HepG2 (cell line): Measurements from ENCODE around the gene SESN1. TPM values are rescaled to one million over a fixed set of nuclear protein-coding genes. Genes with fewer than 3 reads are reported as not detected.

Experiments
- ATAC-seq: fragments of 200-7000 bp; cut with Tn5 transposase; 3 replicates; pipeline ENCODE4 v1.9.1; 2020; ENCODE audit warnings: mild to moderate bottlenecking, moderate library complexity
- BruUV-seq: library from RNA; stranded (reverse); fragments of 400-500 nt; replicated peaks from 2 replicates; lab custom pipeline; 2021; lab: Mats Ljungman, UMichigan
- CTCF ChIA-PET: fragments of 300-600 bp; formaldehyde crosslinking; extraction: SDS; loops from one replicate; lab custom pipeline; 2021; ENCODE audit warnings: low total read pairs, inconsistent platforms, low intra/inter-chr PET ratio; lab: Yijun Ruan, JAX
- POLR2A ChIA-PET: fragments of 350-600 bp; sonication (Branson Sonifier 250); formaldehyde crosslinking; loops from one replicate; lab custom pipeline; 2020; ENCODE audit warnings: antibody characterized with exemption, inconsistent platforms; lab: Yijun Ruan, JAX
- DNase-seq: peaks from one replicate; pipeline ENCODE4 v3.0.0-alpha.2; 2015; ENCODE audit warnings: low spot score
- FAIRE-seq: peaks from 3 replicates; lab custom pipeline; 2011; peaks lifted over from hg19 to GRCh38; lab: Jason Lieb, UNC
- H2AFZ ChIP-seq: one replicate; pipeline ENCODE4 v1.6.1; 2011; ENCODE audit warnings: low read length, inconsistent platforms
- H3K27ac ChIP-seq: fragments of 300-600 bp; 3 replicates; pipeline ENCODE4 v1.8.0; 2011; ENCODE audit warnings: mixed run types, mild to moderate bottlenecking, mixed read lengths, low read length, inconsistent platforms; ENCODE audit not compliant: insufficient read depth; ENCODE audit errors: extremely low read length
- H3K27me3 ChIP-seq, 2 experiments: fragments of 200-600 bp in 1 of 2; 2 replicates in 1 of 2; 3 replicates in 1 of 2; pipeline versions ENCODE4 v1.6.0 to v1.8.0; 2011; ENCODE audit warnings: low read length in 2 of 2, mild to moderate bottlenecking in 2 of 2, moderate library complexity in 2 of 2, inconsistent platforms in 1 of 2; ENCODE audit not compliant: insufficient read depth in 2 of 2, control insufficient read depth in 1 of 2
- H3K36me3 ChIP-seq, 2 experiments: fragments of 200-600 bp in 1 of 2; replicated peaks in 1 of 2; 2 replicates in 1 of 2; 3 replicates in 1 of 2; pipeline versions ENCODE4 v1.5.1 to v1.8.0; 2011; ENCODE audit warnings: low read length in 2 of 2, inconsistent platforms in 1 of 2; ENCODE audit not compliant: insufficient read depth in 2 of 2, control insufficient read depth in 1 of 2
- H3K4me1 ChIP-seq: 2 replicates; pipeline ENCODE4 v1.5.1; 2012; ENCODE audit warnings: low read length, inconsistent platforms; ENCODE audit not compliant: insufficient read depth
- H3K4me2 ChIP-seq: 2 replicates; pipeline ENCODE4 v1.6.0; 2011; ENCODE audit warnings: low read depth, low read length, inconsistent platforms
- H3K4me3 ChIP-seq, 3 experiments: fragments of 200-600 bp in 1 of 3; sonication (generic), shearing (Covaris generic) in 1 of 3; replicated peaks in 1 of 3; 2 replicates each; pipeline ENCODE4 v1.5.1; 2011 to 2016; ENCODE audit warnings: low read length in 3 of 3, inconsistent platforms in 2 of 3, low read depth in 2 of 3, mild to moderate bottlenecking in 2 of 3, control low read depth in 1 of 3, mixed read lengths in 1 of 3; ENCODE audit not compliant: insufficient read depth in 1 of 3
- H3K79me2 ChIP-seq: one replicate; pipeline ENCODE4 v1.6.1; 2011; ENCODE audit warnings: low read length, inconsistent platforms; ENCODE audit not compliant: insufficient read depth
- H3K9ac ChIP-seq: 2 replicates; pipeline ENCODE4 v1.6.0; 2011; ENCODE audit warnings: mild to moderate bottlenecking, low read depth, low read length, inconsistent platforms; ENCODE audit not compliant: insufficient read depth
- H3K9me3 ChIP-seq: 2 replicates; pipeline ENCODE4 v1.5.1; 2012; ENCODE audit warnings: mild to moderate bottlenecking, low read length
- H4K20me1 ChIP-seq: 2 replicates; pipeline ENCODE4 v1.6.0; 2011; ENCODE audit warnings: inconsistent platforms, mild to moderate bottlenecking, low read length, moderate library complexity; ENCODE audit not compliant: insufficient read depth
- KMT2A ChIP-seq: sonication (generic); formaldehyde crosslinking; IDR thresholded peaks from 2 replicates; pipeline ENCODE4 v1.4.0; 2020; ENCODE audit warnings: missing genetic modification reagents
- MAFG ChIP-seq: sonication (generic); formaldehyde crosslinking; IDR thresholded peaks from 2 replicates; pipeline ENCODE4 v1.5.1; 2020; ENCODE audit warnings: mild to moderate bottlenecking, missing genetic modification reagents
- SOX6 ChIP-seq, 2 experiments: fragments of 450-650 bp in 1 of 2; sonication (generic) in 1 of 2; formaldehyde crosslinking in 1 of 2; IDR thresholded peaks; 2 replicates each; pipeline versions ENCODE4 v1.4.0 to v1.6.1; 2017 to 2020; ENCODE audit warnings: antibody characterized with exemption in 1 of 2, mild to moderate bottlenecking in 1 of 2, missing genetic modification reagents in 1 of 2
- TARDBP ChIP-seq: sonication (generic); formaldehyde crosslinking; IDR thresholded peaks from 2 replicates; pipeline ENCODE4 v1.8.0; 2022; ENCODE audit warnings: mild to moderate bottlenecking, missing genetic modification reagents
- ZFP1 ChIP-seq: IDR thresholded peaks from 2 replicates; pipeline ENCODE4 v1.6.1; 2016
- ZMAT3 ChIP-seq: sonication (generic); formaldehyde crosslinking; conservative IDR thresholded peaks from 2 replicates; pipeline ENCODE4 v1.7.0; 2021; ENCODE audit warnings: missing genetic modification reagents
- ZNF446 ChIP-seq: sonication (generic); formaldehyde crosslinking; IDR thresholded peaks from 2 replicates; pipeline ENCODE4 v1.5.0; 2020; ENCODE audit warnings: mild to moderate bottlenecking, missing genetic modification reagents
- ZNF550 ChIP-seq: sonication (generic); formaldehyde crosslinking; IDR thresholded peaks from 2 replicates; pipeline ENCODE4 v1.4.0; 2020; ENCODE audit warnings: mild to moderate bottlenecking, missing genetic modification reagents, borderline replicate concordance
- ZNF678 ChIP-seq: sonication (generic); formaldehyde crosslinking; IDR thresholded peaks from 2 replicates; pipeline ENCODE4 v1.4.0; 2020; ENCODE audit warnings: mild to moderate bottlenecking, missing genetic modification reagents
- WGBS: methylation state at CpG from one replicate; pipeline ENCODE4 v1.1.6; 2017; ENCODE audit warnings: low lambda C conversion rate; 5-methylcytosine and 5-hydroxymethylcytosine counted together
- in situ Hi-C: cut with HindIII; loops from 2 replicates; pipeline ENCODE4 v1.10.0; 2017; ENCODE audit warnings: low pct_unique_long_range_greater_than_20kb; ENCODE audit not compliant: extremely low pct_ligation_motif_present
- intact Hi-C: fragments of 100-400 bp; cut with micrococcal nuclease; formaldehyde crosslinking; loops from one replicate; pipeline ENCODE4 v1.10.0; 2022; ENCODE audit not compliant: unreplicated experiment
- polyA plus RNA-seq, 8 experiments: library from polyadenylated mRNA; depleted of rRNA in 3 of 8; stranded (reverse) in 7 of 8; unstranded in 1 of 8; fragments of >200 nt; fragmentation: Illumina TruSeq in 4 of 8; extraction: Trizol in 4 of 8; gene quantifications; 2 replicates each; pipeline versions ENCODE4 v1.2.1 to v1.2.3, GENCODE V29; 2011 to 2016; ENCODE audit warnings: low read depth in 4 of 8, missing spikeins in 1 of 8, mixed read lengths in 1 of 8; ENCODE audit not compliant: insufficient read depth in 1 of 8
- total RNA-seq, 5 experiments: library from RNA; depleted of rRNA; stranded (reverse); fragments of >200 nt; fragmentation: Illumina TruSeq; extraction: Trizol; gene quantifications; 2 replicates each; pipeline ENCODE4 v1.2.3, GENCODE V29; 2016; ENCODE audit warnings: low read depth in 1 of 5
- TF ChIP-seq, protein P1 (sequence below): sonication (generic); formaldehyde crosslinking; IDR thresholded peaks from 2 replicates; pipeline ENCODE4 v1.5.0; 2020; ENCODE audit warnings: mild to moderate bottlenecking, missing genetic modification reagents
- TF ChIP-seq, protein P2 (sequence below): sonication (generic); formaldehyde crosslinking; IDR thresholded peaks from 2 replicates; pipeline ENCODE4 v1.5.0; 2020; ENCODE audit warnings: missing genetic modification reagents
- TF ChIP-seq, protein P3 (sequence below): sonication (generic); formaldehyde crosslinking; IDR thresholded peaks from 2 replicates; pipeline ENCODE4 v1.8.1; 2023; ENCODE audit warnings: mild to moderate bottlenecking, moderate library complexity, missing genetic modification reagents
- TF ChIP-seq, protein P4 (sequence below): sonication (generic); formaldehyde crosslinking; conservative IDR thresholded peaks from 2 replicates; pipeline ENCODE4 v1.4.0; 2020; ENCODE audit warnings: missing genetic modification reagents

The SESN1 gene
- total and polyA plus RNA-seq, 2 of the 13 experiments (the other 11 are each of a cell fraction or from before 2014, with no cell fraction given): 24.9 to 44.7 TPM

DNA sequence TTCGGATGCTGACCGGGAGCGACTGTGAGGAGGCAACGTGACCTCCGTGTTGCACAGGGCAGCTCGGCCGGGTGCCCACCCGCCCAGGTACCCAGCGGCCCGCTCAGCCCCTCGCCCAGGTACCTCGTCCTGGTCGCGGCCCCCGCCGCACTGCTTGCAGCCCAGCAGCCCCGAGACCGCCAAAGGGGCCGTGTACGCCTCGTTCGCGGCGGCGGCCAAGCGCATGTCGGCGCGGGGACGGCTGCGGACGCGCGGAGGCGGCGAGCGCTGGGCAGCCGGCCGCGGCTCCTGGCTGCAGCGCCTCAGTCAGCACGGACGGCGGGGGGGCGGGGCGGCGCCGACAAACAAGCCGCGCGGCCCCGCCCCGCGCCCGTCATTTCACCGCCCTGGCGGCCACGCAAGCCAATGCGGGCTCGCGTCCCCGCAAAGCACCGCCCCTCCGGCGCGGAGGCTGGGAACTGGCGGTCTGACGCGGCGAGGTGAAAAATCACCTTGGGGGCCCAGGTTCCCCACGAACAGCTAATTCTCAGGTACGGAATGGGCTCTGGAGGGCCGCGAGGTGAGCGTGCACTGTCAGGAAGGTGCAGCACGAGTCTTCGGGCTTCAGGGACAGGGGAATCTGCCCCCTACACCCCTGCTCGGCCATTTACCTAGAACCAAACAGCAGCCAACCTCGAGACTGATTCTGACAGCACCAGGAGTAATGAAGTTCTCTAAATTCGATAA lies 85.2 kb downstream of the SESN1 start (continued):
- TF ChIP-seq ZNF678 (CRISPR knock-in tag) (no peak), ZFP1 (CRISPR knock-in tag) (no peak)
- TF ChIP-seq, protein P1, sequence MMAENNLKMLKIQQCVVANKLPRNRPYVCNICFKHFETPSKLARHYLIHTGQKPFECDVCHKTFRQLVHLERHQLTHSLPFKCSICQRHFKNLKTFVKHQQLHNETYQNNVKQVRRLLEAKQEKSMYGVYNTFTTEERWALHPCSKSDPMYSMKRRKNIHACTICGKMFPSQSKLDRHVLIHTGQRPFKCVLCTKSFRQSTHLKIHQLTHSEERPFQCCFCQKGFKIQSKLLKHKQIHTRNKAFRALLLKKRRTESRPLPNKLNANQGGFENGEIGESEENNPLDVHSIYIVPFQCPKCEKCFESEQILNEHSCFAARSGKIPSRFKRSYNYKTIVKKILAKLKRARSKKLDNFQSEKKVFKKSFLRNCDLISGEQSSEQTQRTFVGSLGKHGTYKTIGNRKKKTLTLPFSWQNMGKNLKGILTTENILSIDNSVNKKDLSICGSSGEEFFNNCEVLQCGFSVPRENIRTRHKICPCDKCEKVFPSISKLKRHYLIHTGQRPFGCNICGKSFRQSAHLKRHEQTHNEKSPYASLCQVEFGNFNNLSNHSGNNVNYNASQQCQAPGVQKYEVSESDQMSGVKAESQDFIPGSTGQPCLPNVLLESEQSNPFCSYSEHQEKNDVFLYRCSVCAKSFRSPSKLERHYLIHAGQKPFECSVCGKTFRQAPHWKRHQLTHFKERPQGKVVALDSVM: 0 out of 2 replicates have a peak, but pooled peaks have one; percentile 33
- TF ChIP-seq, protein P2, sequence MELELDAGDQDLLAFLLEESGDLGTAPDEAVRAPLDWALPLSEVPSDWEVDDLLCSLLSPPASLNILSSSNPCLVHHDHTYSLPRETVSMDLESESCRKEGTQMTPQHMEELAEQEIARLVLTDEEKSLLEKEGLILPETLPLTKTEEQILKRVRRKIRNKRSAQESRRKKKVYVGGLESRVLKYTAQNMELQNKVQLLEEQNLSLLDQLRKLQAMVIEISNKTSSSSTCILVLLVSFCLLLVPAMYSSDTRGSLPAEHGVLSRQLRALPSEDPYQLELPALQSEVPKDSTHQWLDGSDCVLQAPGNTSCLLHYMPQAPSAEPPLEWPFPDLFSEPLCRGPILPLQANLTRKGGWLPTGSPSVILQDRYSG (CRISPR knock-in tag): peak; percentile 76; the same call in 1 of the 2 replicates

DNA sequence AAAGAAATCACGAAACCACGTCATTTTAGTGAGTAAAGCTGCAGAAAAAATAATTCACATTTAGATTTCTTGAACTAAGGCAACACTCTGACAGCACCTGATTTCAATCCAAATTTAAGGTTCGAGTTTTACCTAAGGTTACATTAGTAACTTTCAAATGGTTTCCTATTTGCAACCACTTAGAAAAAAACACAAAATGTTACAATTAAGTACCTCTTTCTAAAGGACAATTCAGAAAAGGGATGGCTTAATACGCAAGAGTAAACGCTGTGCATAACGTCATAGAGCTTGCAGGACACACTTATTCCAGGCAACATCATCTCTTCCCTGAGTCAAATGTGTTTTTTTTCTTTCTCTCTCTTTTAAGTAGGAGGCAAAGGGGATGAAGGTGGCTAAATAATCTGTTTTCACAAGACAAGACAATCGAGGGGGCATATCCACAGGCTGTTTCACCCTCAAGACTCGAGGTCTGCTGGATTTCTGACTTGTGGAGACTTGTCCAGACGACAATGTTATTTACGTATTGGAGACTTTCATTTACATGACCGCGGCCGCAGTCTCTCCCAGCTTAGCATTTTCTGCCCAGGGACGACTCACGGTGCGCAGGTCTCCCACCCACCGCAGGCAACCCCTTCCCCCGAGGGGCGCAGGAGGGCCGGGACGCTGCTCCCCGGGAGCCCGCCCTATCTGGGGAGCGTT lies 86.0 kb downstream of the SESN1 start:
- ChIA-PET POLR2A (interaction anchor here (0.8 to 2.7 kb wide), 4 partner anchors 22 to 86 kb away, joined by 3 to 18 read pairs (median 4); partner anchors contain the start of genes CEP57L1 and SESN1), CTCF (no interaction called here)
- no peak overlapping the region for H2AFZ ChIP-seq
- under 1% methylated on average over 17 of the region's 24 CpGs for WGBS
- no peaks in the 10 kb centered on the region for H3K9me3 ChIP-seq
- FAIRE-seq (no peak), ATAC-seq (peak; percentile 71), DNase-seq (peak; percentile 44)
- H3K4me3 ChIP-seq: peak overlapping the region; percentile 74 to 98 (median 97)
- no peaks in the 10 kb centered on the region; a peak in 1 of 5 replicates for H3K27me3 ChIP-seq
- peak overlapping the region; percentile 79 for H3K4me2 ChIP-seq
- H3K9ac ChIP-seq: peak overlapping the region; percentile 87
- peaks cover 57% of the 10 kb centered on the region for H3K79me2 ChIP-seq
- in situ Hi-C loops (no loop called here), intact Hi-C loops (loop anchor here (2.0 to 5.0 kb wide), 2 partner anchors 42 to 64 kb away; no protein-coding TSS in a partner anchor)
- no TSS peak for BruUV-seq
- H3K4me1 ChIP-seq: peaks cover 45% of the 10 kb centered on the region
- no peaks in the 10 kb centered on the region for H3K36me3 ChIP-seq
- peaks cover 10% of the 10 kb centered on the region; the same call in 1 of the 2 replicates for H4K20me1 ChIP-seq
- H3K27ac ChIP-seq: peak overlapping the region; percentile 77
- TF ChIP-seq MAFG (CRISPR knock-in tag) (no peak), ZNF446 (CRISPR knock-in tag) (no peak), ZNF550 (CRISPR knock-in tag) (no peak), TARDBP (CRISPR knock-in tag) (no peak), KMT2A (CRISPR knock-in tag) (peak; percentile 83; the same call in 1 of the 2 replicates), SOX6 (IDR thresholded peaks at IDR 0.05) (no peak), SOX6 (CRISPR knock-in tag; IDR thresholded peaks at IDR 0.05) (0 out of 2 replicates have a peak, but pooled peaks have one; percentile 7), ZMAT3 (CRISPR knock-in tag) (0 out of 2 replicates have a peak, but pooled peaks have one; percentile 1)
- TF ChIP-seq, protein P3, sequence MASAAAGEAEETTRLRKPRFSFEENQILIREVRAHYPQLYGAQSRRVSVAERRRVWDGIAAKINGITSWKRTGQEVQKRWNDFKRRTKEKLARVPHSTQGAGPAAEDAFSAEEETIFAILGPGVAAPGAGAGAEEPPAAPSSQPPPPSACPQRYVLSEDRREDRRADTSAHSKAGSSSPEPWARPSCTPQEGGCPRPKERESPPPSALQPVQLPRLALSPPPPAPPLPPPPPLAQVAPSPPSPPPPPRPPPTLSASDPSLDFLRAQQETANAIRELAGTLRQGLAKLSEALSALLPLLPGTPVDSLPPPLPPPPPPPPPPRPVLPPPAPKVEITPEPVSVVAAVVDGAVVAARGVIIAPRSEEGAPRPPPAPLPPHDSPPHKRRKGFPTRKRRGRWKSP (CRISPR knock-in tag): 0 out of 2 replicates have a peak, but pooled peaks have one; percentile 17
- TF ChIP-seq, protein P4, sequence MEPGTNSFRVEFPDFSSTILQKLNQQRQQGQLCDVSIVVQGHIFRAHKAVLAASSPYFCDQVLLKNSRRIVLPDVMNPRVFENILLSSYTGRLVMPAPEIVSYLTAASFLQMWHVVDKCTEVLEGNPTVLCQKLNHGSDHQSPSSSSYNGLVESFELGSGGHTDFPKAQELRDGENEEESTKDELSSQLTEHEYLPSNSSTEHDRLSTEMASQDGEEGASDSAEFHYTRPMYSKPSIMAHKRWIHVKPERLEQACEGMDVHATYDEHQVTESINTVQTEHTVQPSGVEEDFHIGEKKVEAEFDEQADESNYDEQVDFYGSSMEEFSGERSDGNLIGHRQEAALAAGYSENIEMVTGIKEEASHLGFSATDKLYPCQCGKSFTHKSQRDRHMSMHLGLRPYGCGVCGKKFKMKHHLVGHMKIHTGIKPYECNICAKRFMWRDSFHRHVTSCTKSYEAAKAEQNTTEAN: no peak
